ENCODE measurements around the gene POGLUT3. TPM values are rescaled to one million over a fixed set of nuclear protein-coding genes. Genes with fewer than 3 reads are reported as not detected.
A peak's percentile ranks its signal among the peaks of the same experiment; 100 is the strongest.

POGLUT3 gene, protein sequence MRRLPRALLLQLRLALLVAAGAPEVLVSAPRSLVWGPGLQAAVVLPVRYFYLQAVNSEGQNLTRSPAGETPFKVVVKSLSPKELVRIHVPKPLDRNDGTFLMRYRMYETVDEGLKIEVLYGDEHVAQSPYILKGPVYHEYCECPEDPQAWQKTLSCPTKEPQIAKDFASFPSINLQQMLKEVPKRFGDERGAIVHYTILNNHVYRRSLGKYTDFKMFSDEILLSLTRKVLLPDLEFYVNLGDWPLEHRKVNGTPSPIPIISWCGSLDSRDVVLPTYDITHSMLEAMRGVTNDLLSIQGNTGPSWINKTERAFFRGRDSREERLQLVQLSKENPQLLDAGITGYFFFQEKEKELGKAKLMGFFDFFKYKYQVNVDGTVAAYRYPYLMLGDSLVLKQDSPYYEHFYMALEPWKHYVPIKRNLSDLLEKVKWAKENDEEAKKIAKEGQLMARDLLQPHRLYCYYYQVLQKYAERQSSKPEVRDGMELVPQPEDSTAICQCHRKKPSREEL
- total RNA-seq (2022): 16.4 and 16.9 TPM in 2 replicates
- Bru-seq, nascent RNA: percentile 63 among the genes with signal in this experiment
- BruChase-seq, experiment 1, labeled RNA remaining after a 6-hour chase: percentile 83 among the genes with signal in this experiment
- percentile 69 among the genes with signal in this experiment for BruChase-seq, experiment 2, labeled RNA remaining after a 2-hour chase
- long read RNA-seq, full-length matches to known transcripts: 9 of 11 reads
- long read RNA-seq, partial matches to known transcripts: 0 of 11 reads
- long read RNA-seq, other reads (novel, unspliced or antisense): 2 of 11 reads

DNA sequence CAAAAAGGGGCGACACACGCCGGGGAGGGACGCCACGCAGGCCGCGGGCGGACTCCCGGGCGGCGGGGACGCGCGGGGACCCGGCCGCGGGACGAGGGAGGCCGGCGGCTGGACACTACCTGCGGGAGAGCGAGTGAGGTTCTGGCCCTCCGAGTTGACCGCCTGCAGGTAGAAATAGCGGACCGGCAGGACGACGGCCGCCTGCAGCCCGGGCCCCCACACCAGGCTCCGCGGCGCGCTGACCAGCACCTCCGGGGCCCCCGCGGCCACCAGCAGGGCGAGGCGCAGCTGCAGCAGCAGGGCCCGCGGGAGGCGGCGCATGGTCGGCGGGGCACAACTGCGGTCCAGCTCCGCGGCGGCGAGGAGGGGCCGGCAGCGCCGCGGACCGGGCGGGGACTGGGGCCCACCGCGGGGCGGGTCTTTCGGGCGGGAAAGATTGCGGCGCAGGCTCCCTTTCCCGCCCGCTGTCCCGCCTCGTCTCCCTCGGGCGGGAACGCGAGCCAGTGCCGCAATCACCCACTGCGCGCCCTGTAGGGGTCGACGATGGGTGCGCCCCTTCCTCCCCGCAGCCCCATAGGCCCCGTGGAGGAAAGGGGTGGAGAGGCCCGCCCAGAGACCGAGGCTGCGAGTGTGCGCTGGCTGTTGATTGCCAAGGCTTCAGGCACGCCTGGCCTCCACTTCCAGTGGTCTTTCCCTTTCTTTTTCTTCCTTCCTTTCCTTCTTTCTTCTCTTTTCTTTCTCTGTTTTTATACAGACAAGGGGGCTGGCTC is at the start of gene POGLUT3:
POGLUT3 (minus strand) TSS at position 339 of the 770 bp plus-strand sequence; CDS start at position 321, 18 bp downstream.
- DNase-seq: peak; percentile 50
- Mint-ChIP-seq H3K36me3 (ENCODE audit: insufficient read depth, unreplicated experiment) (peaks cover 15% of the 10 kb centered on the region), H3K27ac (ENCODE audit: unreplicated experiment) (peak within 1 kb of the TSS; percentile 83), H3K4me3 (ENCODE audit: low read depth, unreplicated experiment) (peak within 1 kb of the TSS; percentile 62), H3K9me3 (ENCODE audit: low read depth, unreplicated experiment) (no peaks in the 10 kb centered on the region), H3K4me1 (ENCODE audit: low read depth, unreplicated experiment) (peaks cover 10% of the 10 kb centered on the region), H3K27me3 (ENCODE audit: unreplicated experiment) (no peaks in the 10 kb centered on the region)
- intact Hi-C loops (cut with micrococcal nuclease; ENCODE audit: unreplicated experiment): loop anchor here (5.0 kb wide), 2 partner anchors 94 to 149 kb away; partner anchors contain the start of gene EXPH5
- TF ChIP-seq, protein P1, sequence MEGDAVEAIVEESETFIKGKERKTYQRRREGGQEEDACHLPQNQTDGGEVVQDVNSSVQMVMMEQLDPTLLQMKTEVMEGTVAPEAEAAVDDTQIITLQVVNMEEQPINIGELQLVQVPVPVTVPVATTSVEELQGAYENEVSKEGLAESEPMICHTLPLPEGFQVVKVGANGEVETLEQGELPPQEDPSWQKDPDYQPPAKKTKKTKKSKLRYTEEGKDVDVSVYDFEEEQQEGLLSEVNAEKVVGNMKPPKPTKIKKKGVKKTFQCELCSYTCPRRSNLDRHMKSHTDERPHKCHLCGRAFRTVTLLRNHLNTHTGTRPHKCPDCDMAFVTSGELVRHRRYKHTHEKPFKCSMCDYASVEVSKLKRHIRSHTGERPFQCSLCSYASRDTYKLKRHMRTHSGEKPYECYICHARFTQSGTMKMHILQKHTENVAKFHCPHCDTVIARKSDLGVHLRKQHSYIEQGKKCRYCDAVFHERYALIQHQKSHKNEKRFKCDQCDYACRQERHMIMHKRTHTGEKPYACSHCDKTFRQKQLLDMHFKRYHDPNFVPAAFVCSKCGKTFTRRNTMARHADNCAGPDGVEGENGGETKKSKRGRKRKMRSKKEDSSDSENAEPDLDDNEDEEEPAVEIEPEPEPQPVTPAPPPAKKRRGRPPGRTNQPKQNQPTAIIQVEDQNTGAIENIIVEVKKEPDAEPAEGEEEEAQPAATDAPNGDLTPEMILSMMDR (IDR thresholded peaks at IDR 0.05; ENCODE audit: unreplicated experiment): no peak
- no TSS peak for BruUV-seq (replicated peaks)
- CTCF ChIA-PET: interaction anchor here (0.6 kb wide), 1 partner anchor 1173 kb away, joined by 4 read pairs; no protein-coding TSS in a partner anchor

DNA sequence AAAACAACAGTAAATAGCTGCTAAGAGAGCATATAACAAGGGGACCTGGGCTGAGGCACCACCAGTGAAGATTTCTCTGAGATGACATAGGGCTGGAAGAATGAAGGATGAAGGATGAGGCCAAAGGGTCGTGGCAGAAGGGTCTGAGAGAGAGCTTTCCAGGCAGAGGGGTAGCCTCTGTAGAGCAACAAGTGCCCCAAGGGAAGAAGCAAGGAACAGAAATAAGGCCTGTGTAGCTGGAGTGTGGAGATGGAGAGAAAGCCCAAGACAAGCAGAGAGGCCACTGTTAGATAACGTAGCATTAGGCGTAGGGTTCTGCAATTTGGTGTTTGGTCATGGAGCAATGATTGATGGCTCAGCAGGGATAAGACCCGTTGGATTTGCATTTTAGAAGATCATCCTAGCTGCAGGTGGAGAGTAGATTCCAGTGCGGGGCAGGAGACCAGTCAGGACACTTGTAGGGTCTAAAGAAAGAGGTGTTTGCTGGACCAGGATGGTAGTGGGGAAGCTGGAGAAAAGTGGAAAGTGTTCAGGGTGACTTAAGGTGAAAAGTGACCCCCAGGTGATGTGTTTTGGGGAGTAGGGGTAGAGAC is 47.8 kb upstream of the POGLUT3 start:
- Mint-ChIP-seq H3K27me3 (ENCODE audit: unreplicated experiment) (no peaks in the 10 kb centered on the region), H3K9me3 (ENCODE audit: low read depth, unreplicated experiment) (no peaks in the 10 kb centered on the region), H3K27ac (ENCODE audit: unreplicated experiment) (no peak overlapping the region), H3K4me3 (ENCODE audit: low read depth, unreplicated experiment) (no peak overlapping the region), H3K4me1 (ENCODE audit: low read depth, unreplicated experiment) (no peaks in the 10 kb centered on the region), H3K36me3 (ENCODE audit: insufficient read depth, unreplicated experiment) (no peaks in the 10 kb centered on the region)
- TF ChIP-seq, protein P1 (IDR thresholded peaks at IDR 0.05; ENCODE audit: unreplicated experiment): no peak
- CTCF ChIA-PET: interaction anchor here (0.6 kb wide), 1 partner anchor 1952 kb away, joined by 3 read pairs; no protein-coding TSS in a partner anchor
- DNase-seq: no peak
- no TSS peak for BruUV-seq (replicated peaks)
- intact Hi-C loops (cut with micrococcal nuclease; ENCODE audit: unreplicated experiment): no loop called here

DNA sequence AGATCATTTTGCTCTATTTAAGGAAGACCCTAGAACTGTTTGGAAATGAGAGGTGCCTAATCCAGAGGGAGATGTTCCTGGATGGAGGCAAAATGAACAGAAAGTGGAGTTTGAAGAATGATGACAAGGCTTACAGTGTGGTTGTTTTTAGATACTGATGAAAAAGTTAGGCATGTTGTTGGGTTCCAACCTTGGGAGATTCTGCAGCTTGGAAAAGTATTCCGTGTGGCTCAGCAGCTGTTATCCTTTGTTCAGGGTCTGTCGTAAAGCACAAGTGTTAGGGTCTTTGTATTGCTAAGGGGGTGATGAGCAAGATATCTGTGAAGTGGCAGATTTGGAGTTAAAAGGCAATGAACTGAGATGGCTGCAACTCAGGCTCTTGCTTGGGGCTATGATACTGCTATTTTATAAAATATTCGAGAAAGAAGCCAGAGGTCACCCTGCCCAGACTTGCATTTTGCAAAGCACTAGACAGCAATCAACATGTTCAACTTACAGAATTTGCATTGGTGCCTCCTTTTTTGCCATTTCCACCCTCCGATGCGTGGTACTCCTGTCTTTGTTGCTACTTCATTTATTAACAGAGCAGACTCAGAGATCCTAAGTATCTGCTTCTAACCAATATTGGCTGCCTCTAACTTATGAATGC is 45.3 kb upstream of the POGLUT3 start:
- Mint-ChIP-seq H3K4me3 (ENCODE audit: low read depth, unreplicated experiment) (no peak overlapping the region), H3K4me1 (ENCODE audit: low read depth, unreplicated experiment) (peaks cover 4% of the 10 kb centered on the region), H3K27ac (ENCODE audit: unreplicated experiment) (no peak overlapping the region), H3K27me3 (ENCODE audit: unreplicated experiment) (no peaks in the 10 kb centered on the region), H3K9me3 (ENCODE audit: low read depth, unreplicated experiment) (no peaks in the 10 kb centered on the region), H3K36me3 (ENCODE audit: insufficient read depth, unreplicated experiment) (peaks cover 3% of the 10 kb centered on the region)
- no TSS peak for BruUV-seq (replicated peaks)
- DNase-seq: no peak
- intact Hi-C loops (cut with micrococcal nuclease; ENCODE audit: unreplicated experiment): no loop called here
- CTCF ChIA-PET: no interaction called here
- TF ChIP-seq, protein P1 (IDR thresholded peaks at IDR 0.05; ENCODE audit: unreplicated experiment): no peak
